ENCODE data around the gene TACC3.

- TF ChIP-seq EZH2phosphoT487 (IDR thresholded peaks at IDR 0.05; ENCODE audit: insufficient read depth, low read depth) (no peak), EZH2 (IDR thresholded peaks at IDR 0.05; ENCODE audit: insufficient read depth, poor library complexity, severe bottlenecking) (no peak)
Observed at GRCh38 chr4:1783015-1783414, 61.7 kb downstream of the TACC3 start.

Measured in GM23248 (cell line).